Activated CD8-positive, alpha-beta memory T cell treated with anti-CD3 and anti-CD28 coated beads for 1 hour (primary cell): Measurements from ENCODE around the gene RPP38.

Experiments
- DNase-seq, 2 donors: peaks; one replicate each; pipeline ENCODE4 v3.0.0-alpha.2; 2020; ENCODE audit warnings: low read depth in 1 of 2; ENCODE audit errors: extremely low read depth in 1 of 2

RPP38 gene

GRCh38 chr10:15149042-15149771 is 52.1 kb downstream of the RPP38 start:
- no peak for DNase-seq

GRCh38 chr10:15150563-15150962 is 53.4 kb downstream of the RPP38 start:
- no peak for DNase-seq

GRCh38 chr10:15152556-15152955 is 55.4 kb downstream of the RPP38 start:
- no peak for DNase-seq
